GM12875 (cell line): Measurements from ENCODE around the gene DGAT2.

Experiments
- H3K4me3 ChIP-seq: one replicate; pipeline ENCODE4 v1.5.1; 2011; ENCODE audit warnings: low read depth, low read length, control low read depth
- CTCF ChIP-seq: IDR thresholded peaks from 2 replicates; pipeline ENCODE4 v1.5.1; 2011; ENCODE audit warnings: low read depth, mild to moderate bottlenecking, control low read depth, inconsistent platforms, low read length, moderate library complexity, borderline replicate concordance; ENCODE audit not compliant: insufficient read depth

Gene DGAT2

DNA sequence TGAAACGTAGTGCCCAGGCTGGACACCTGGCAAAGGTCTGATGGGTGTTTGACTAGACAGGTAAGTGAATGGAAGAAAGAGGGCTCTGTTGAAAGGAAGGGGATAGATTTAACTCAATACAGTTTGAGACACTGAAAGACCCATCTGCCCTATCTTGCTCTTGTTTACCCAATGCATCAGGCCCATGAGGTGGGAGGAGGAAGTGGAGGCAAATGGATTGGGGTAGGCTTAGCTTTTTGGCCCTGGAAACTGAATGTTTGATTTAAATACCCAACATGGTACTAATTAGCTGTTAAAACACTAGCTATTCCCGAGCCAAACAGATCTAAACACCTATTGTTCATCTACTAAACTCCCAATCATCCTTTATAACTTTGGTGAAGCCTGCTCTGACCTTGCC, 42.9 kb downstream of the DGAT2 start:
- H3K4me3 ChIP-seq, result peak overlapping the region; percentile 52
- no peak for TF ChIP-seq CTCF

GRCh38 chr11:75812542-75813040, 44.0 kb downstream of the DGAT2 start:
- TF ChIP-seq CTCF, result no peak
- H3K4me3 ChIP-seq, result peak overlapping the region; percentile 21

DNA sequence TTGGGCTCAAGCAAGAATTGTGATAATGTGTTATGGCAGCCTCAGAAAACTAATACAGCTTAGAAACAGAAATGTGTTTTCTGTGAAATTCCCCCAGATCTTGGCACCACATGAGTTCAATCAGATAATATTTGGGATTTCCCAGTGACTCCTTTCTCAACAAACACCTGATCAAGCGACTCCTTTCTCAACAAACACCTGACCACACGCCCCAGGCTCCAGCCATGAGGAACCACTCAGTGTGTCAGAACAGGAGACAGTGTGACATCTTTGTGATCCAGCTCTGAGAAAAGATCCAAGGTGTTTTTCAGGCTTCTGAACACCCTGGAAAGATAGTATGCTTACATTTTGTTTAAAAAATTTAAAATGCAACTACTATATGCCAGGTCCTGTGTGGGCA, 44.5 kb downstream of the DGAT2 start:
- no peak overlapping the region for H3K4me3 ChIP-seq
- TF ChIP-seq CTCF, result no peak

- H3K4me3 ChIP-seq, result peak overlapping the region; percentile 94
- TF ChIP-seq CTCF, result no peak
Observed at GRCh38 chr11:75813622-75814039, 45.1 kb downstream of the DGAT2 start.

DNA sequence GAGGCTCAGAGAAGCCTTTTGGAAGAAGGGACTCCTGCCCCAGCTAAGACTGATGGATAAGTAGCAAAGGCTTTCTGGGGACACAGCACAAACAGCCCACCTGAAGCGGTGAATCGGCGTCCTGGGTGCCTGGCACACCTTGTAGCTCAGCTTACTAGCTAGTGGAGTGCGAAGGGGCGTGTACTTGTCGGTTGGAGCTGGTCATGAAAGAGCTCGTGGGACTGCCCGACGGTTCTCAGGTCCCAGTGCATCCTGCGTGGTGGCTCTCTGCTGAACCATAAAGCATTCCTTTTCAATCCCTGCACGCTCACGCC, 45.7 kb downstream of the DGAT2 start:
- H3K4me3 ChIP-seq, result peak overlapping the region; percentile 94
- TF ChIP-seq CTCF, result no peak

DNA sequence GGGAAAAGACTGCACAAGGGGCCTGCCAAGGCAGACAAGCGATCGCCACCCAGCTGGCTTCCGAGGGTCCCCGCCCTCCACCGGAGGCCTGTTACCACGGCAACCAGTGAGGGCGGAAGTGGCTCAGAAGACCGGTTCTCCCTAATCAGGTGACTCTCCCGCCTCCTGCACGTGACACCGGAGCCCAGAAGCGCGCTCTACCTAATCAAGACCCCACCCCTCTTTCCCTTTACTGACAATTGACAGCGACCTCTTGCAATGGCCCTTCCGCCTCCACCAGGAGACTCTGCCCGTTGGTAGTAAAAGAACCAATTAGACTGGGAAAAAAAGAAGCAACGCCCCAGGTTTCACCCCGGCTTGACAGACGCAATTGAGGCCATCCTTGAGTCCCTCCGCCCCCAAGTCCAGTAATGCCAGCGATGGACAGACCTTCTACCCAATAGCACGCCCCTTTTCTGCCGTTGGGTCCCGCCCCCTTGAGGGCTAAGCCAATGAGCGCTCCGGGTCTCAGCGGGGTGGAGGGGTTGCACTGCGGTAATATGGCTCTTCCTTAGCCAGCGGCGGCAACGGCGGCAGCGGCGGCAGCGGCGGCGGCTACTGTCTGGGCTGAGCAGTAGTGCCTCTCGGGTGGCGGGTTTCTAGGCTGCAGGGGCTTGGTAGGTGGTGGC, 46.2 kb downstream of the DGAT2 start, which contains the start of gene UVRAG:
Gene UVRAG, plus strand, starts transcription at position 534 of the 668 bp plus-strand sequence. CDS start 198 bp downstream, outside the sequence.
- TF ChIP-seq CTCF, result no peak

More for the DNA sequence above, 46.2 kb downstream of the DGAT2 start, which contains the start of gene UVRAG:
- H3K4me3 ChIP-seq, result peak within 1 kb of the TSS; percentile 94
